HFFc6 (cell line): ENCODE measurements around the gene AHCTF1. TPM values are rescaled to one million over a fixed set of nuclear protein-coding genes. Genes with fewer than 3 reads are reported as not detected.

Source experiments
- DNase-seq: peaks from one replicate; pipeline ENCODE4 v3.0.0-alpha.2; 2018
- H3K27ac Mint-ChIP-seq: 2 replicates; pipeline ENCODE4 v1.8.0; 2020; ENCODE audit warnings: mild to moderate bottlenecking, mixed read lengths
- H3K27me3 Mint-ChIP-seq: 2 replicates; pipeline ENCODE4 v1.8.0; 2021; ENCODE audit warnings: mild to moderate bottlenecking, moderate library complexity, mixed read lengths; ENCODE audit not compliant: insufficient read depth
- H3K36me3 Mint-ChIP-seq: 2 replicates; pipeline ENCODE4 v1.8.0; 2021; ENCODE audit warnings: low read depth, mixed read lengths
- H3K4me1 Mint-ChIP-seq: 2 replicates; pipeline ENCODE4 v1.8.0; 2020; ENCODE audit warnings: low read depth, mixed read lengths
- H3K4me3 Mint-ChIP-seq: 2 replicates; pipeline ENCODE4 v1.8.0; 2020; ENCODE audit warnings: mild to moderate bottlenecking, moderate library complexity, mixed read lengths
- H3K9me3 Mint-ChIP-seq: 2 replicates; pipeline ENCODE4 v1.8.0; 2020; ENCODE audit warnings: mild to moderate bottlenecking, mixed read lengths
- total RNA-seq, 6 experiments: library from RNA; stranded (reverse); fragmentation: NEBNext Ultra II Directional; extraction: Animal tissue kit (Norgen Biotek cat#: 25700); gene quantifications; 2 replicates in 1 of 6; 3 replicates in 5 of 6; pipeline ENCODE4 v1.2.3, GENCODE V29; 2021
- TF ChIP-seq, protein P1 (sequence below): fragments of 200-600 bp; sonication (generic); IDR thresholded peaks from 2 replicates; pipeline ENCODE4 v1.5.0; 2021; ENCODE audit warnings: antibody characterized with exemption, mild to moderate bottlenecking

Gene AHCTF1
- total RNA-seq, 6 experiments from 2014 or later = 28.2 to 32.8 (median 30.6) TPM

DNA sequence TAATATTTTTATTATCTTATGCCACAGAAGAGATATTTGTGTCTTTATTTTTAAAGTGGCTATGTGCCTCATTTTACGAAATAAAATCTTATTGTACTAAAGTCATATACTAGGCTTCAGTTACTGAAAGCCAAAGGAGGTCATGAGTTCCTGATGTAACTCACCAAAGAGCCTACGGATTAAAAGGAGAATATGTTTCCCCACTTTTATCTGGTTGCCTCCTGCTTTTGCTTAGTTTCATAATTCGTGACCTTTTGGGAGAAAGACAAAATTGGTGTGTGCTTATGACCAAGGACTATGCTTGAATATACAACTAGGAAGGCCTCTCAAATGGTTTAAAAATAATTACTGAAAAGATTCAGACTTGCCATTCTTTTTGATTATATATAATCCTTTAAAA is 18.2 kb upstream of the AHCTF1 start:
- Mint-ChIP-seq H3K4me1 (no peaks in the 10 kb centered on the region; the same call in 1 of the 2 replicates), H3K27ac (no peak overlapping the region), H3K4me3 (no peak overlapping the region), H3K27me3 (peaks cover 1% of the 10 kb centered on the region; the same call in 1 of the 2 replicates), H3K36me3 (no peaks in the 10 kb centered on the region), H3K9me3 (no peaks in the 10 kb centered on the region)
- TF ChIP-seq, protein P1, sequence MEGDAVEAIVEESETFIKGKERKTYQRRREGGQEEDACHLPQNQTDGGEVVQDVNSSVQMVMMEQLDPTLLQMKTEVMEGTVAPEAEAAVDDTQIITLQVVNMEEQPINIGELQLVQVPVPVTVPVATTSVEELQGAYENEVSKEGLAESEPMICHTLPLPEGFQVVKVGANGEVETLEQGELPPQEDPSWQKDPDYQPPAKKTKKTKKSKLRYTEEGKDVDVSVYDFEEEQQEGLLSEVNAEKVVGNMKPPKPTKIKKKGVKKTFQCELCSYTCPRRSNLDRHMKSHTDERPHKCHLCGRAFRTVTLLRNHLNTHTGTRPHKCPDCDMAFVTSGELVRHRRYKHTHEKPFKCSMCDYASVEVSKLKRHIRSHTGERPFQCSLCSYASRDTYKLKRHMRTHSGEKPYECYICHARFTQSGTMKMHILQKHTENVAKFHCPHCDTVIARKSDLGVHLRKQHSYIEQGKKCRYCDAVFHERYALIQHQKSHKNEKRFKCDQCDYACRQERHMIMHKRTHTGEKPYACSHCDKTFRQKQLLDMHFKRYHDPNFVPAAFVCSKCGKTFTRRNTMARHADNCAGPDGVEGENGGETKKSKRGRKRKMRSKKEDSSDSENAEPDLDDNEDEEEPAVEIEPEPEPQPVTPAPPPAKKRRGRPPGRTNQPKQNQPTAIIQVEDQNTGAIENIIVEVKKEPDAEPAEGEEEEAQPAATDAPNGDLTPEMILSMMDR = no peak
- no peak for DNase-seq

DNA sequence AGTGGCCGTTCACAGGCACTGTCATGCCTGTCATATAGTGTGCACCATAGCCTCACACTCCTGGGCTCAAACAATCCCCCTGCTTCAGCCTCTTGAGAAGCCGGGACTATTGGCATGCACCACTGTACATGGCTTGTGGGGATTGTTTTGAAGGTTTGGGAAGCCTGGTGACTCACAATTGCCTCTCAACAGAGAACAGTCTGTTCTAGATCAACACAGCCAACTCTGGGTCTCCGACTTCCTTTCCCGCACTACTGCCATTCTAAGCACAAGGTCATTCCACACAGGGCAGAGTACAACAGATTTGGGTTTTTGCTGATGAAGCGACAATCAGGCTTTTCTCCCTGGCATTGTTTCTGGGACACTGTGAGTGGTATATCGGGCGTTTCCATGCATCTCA is 15.5 kb upstream of the AHCTF1 start:
- Mint-ChIP-seq H3K27me3 (peaks cover 1% of the 10 kb centered on the region; the same call in 1 of the 2 replicates), H3K27ac (no peak overlapping the region), H3K4me1 (no peaks in the 10 kb centered on the region; the same call in 1 of the 2 replicates), H3K4me3 (no peak overlapping the region; the same call in 1 of the 2 replicates), H3K9me3 (no peaks in the 10 kb centered on the region), H3K36me3 (no peaks in the 10 kb centered on the region)
- DNase-seq = no peak
- TF ChIP-seq, protein P1 = no peak

DNA sequence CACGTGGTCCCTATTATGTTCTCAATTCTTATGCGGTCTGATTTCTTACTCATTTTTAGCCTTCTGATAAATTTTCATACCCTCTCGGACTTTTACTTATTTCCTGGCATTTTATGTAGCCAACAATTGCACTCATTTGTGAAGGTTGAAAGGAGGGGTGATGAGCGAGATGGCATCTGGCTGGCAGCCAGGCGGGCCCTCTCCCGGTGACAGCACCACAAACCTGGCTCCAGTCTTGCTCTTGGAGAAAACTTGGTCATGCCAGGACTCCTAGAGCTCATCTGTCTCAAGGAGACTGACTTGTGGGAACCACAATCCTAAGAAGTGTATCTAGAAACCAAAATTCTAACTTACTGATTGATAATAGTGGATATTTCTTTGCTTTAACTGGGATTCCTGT is 14.6 kb upstream of the AHCTF1 start:
- no peaks in the 10 kb centered on the region for H3K9me3 Mint-ChIP-seq
- TF ChIP-seq, protein P1 = no peak
- no peak overlapping the region for H3K27ac Mint-ChIP-seq
- no peak for DNase-seq
- peaks cover 1% of the 10 kb centered on the region; the same call in 1 of the 2 replicates for H3K27me3 Mint-ChIP-seq
- no peak overlapping the region for H3K4me3 Mint-ChIP-seq
- no peaks in the 10 kb centered on the region for H3K36me3 Mint-ChIP-seq
- H3K4me1 Mint-ChIP-seq = no peaks in the 10 kb centered on the region; the same call in 1 of the 2 replicates

DNA sequence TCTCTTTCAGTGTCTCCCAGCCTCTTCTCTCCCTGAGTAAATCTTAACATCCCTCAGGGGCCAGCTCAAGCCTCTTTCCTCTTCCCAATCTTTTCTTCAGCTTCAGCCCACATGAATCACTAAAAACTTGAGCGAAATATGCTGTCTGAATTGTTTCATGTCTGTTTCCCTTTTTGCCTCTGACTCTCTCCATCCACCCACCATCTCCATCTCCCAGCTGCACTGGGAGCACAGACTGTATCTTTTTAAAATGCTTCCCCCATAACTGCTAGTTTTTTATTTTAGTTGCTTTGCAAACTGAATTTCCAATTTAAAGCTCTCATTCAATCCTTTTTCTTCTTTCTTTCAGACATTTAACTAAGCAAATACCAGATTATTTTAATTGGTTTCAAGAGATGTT is 3.0 kb upstream of the AHCTF1 start:
- Mint-ChIP-seq H3K4me1 (peaks cover 11% of the 10 kb centered on the region), H3K27me3 (no peaks in the 10 kb centered on the region), H3K9me3 (no peaks in the 10 kb centered on the region), H3K27ac (no peak overlapping the region), H3K36me3 (peaks cover 11% of the 10 kb centered on the region), H3K4me3 (no peak overlapping the region)
- DNase-seq = no peak
- TF ChIP-seq, protein P1 = no peak

DNA sequence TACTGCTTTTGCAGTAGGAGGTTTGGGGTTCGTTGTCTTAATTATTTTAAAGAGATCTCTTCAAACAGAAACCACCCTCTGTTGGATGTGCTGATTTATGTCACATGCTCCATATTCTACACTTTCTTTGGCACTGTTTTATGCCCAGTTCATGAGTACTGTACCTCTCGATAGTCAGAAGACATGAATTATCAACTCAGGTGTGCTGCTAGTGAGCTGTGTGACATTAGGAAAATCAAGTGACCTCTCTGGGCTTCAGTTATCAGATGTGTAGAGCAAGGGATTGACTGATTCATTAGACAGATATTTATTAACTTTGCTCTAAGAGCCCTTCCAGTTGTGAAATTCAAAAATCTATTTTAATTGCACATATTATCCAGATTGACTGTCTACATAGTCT is 2.1 kb upstream of the AHCTF1 start:
- no peak overlapping the region for H3K4me3 Mint-ChIP-seq
- no peak overlapping the region for H3K27ac Mint-ChIP-seq
- peaks cover 16% of the 10 kb centered on the region for H3K4me1 Mint-ChIP-seq
- TF ChIP-seq, protein P1 = no peak
- H3K9me3 Mint-ChIP-seq = no peaks in the 10 kb centered on the region
- DNase-seq = no peak
- H3K27me3 Mint-ChIP-seq = no peaks in the 10 kb centered on the region
- peaks cover 16% of the 10 kb centered on the region for H3K36me3 Mint-ChIP-seq

DNA sequence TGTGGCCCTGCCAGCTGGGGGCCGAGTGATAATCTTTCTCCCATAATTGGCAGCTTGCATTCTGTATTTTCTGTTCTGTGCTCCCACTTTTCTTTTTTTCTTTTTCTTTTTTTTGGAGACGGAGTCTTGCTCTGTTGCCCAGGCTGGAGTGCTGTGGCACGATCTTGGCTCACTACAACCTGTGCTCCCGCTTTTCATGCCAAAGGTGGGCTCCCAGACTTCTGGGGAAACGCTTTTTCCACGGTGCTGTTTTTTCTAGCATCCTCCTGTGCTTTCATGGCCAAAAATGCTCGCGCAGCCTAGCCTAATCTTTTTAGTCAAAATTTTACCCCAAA is 585 bp upstream of the AHCTF1 start:
- Mint-ChIP-seq H3K4me3 (peak overlapping the region; percentile 91), H3K4me1 (peaks cover 16% of the 10 kb centered on the region), H3K27me3 (no peaks in the 10 kb centered on the region)

More for the DNA sequence above, 585 bp upstream of the AHCTF1 start:
- no peaks in the 10 kb centered on the region for H3K9me3 Mint-ChIP-seq
- peak overlapping the region; percentile 89 for H3K27ac Mint-ChIP-seq
- H3K36me3 Mint-ChIP-seq = peaks cover 27% of the 10 kb centered on the region
- no peak for DNase-seq
- TF ChIP-seq, protein P1 = no peak
